Right lobe of liver (tissue), 6 donors: Measurements from ENCODE around the gene EEF2K. TPM values are rescaled to one million over a fixed set of nuclear protein-coding genes. Genes with fewer than 3 reads are reported as not detected.
A peak's percentile ranks its signal among the peaks of the same experiment; 100 is the strongest.
"Not testable (repeated sequence)": the region's sequence is repeated elsewhere in the genome, so short reads cannot be mapped to it uniquely, and the experiment has no call there.

Source experiments
- ATAC-seq, 4 donors: fragments of 200-7000 bp; cut with Tn5 transposase; one replicate each; pipeline ENCODE4 v1.9.1; 2020; ENCODE audit warnings: mild to moderate bottlenecking in 4 of 4, moderate library complexity in 4 of 4
- DNase-seq, 3 donors: peaks; one replicate each; pipeline ENCODE4 v3.0.0-alpha.2; 2020
- H3K27ac ChIP-seq, 3 donors: fragments of 200-600 bp; one replicate each; pipeline ENCODE4 v1.8.0; 2022
- H3K27me3 ChIP-seq, 2 donors: fragments of 200-600 bp; one replicate each; pipeline ENCODE4 v1.8.0; 2022
- H3K36me3 ChIP-seq, 4 donors: fragments of 200-600 bp; sonication (generic) in 1 of 4; one replicate each; pipeline versions ENCODE4 v1.5.1 to v1.8.0; 2017 to 2022; ENCODE audit warnings: control low read depth in 1 of 4
- H3K4me1 ChIP-seq, 4 donors: fragments of 200-600 bp; sonication (generic) in 1 of 4; one replicate each; pipeline versions ENCODE4 v1.5.1 to v1.8.0; 2017 to 2022; ENCODE audit warnings: control low read depth in 1 of 4
- H3K4me3 ChIP-seq, 3 donors: fragments of 200-600 bp; one replicate each; pipeline ENCODE4 v1.8.0; 2022
- H3K9me3 ChIP-seq, 4 donors: fragments of 200-600 bp; sonication (generic) in 1 of 4; one replicate each; pipeline versions ENCODE4 v1.5.1 to v1.8.0; 2017 to 2022; ENCODE audit warnings: control low read depth in 1 of 4
- POLR2A ChIP-seq: fragments of 450-650 bp; IDR thresholded peaks from one replicate; pipeline ENCODE4 v1.6.1; 2017; ENCODE audit warnings: antibody characterized with exemption, mild to moderate bottlenecking
- WGBS: methylation state at CpG from one replicate; pipeline ENCODE4 v1.1.6; 2018; ENCODE audit warnings: low coverage, low lambda C conversion rate; ENCODE audit not compliant: insufficient coverage; ENCODE audit errors: missing lambda C conversion rate; 5-methylcytosine and 5-hydroxymethylcytosine counted together
- intact Hi-C, 2 donors: fragments of 100-400 bp; cut with DNase I; formaldehyde crosslinking; loops; one replicate each; pipeline versions ENCODE4 v1.11.2 to v1.14.1; 2022
- total RNA-seq, 6 experiments: library from RNA; depleted of rRNA in 2 of 6; stranded (reverse); fragments of >200 nt in 2 of 6; fragmentation: NEBNext Ultra II Directional in 3 of 6; extraction: Animal tissue kit (Norgen Biotek cat#: 25700) in 3 of 6; gene quantifications; one replicate each; pipeline versions ENCODE4 v1.1.0 to v1.2.4, GENCODE V29; 2016 to 2023
- TF ChIP-seq, protein P1 (sequence below), 4 donors: fragments of 200-600 bp in 3 of 4; fragments of 450-650 bp in 1 of 4; IDR thresholded peaks; one replicate each; pipeline versions ENCODE4 v1.5.1 to v1.8.0; 2016 to 2022; ENCODE audit warnings: antibody characterized with exemption in 4 of 4, mild to moderate bottlenecking in 2 of 4
- donor health status: DM: no; HTN: yes; CAD: no.
- donor health status: DM: no; HTN: no; CAD: no.
- donor health status: DM: no; HTN: no; CAD: no.
- donor health status: DM: no; HTN: yes; CAD: no.
- donor health status: DM: no; HTN: yes; CAD: no.

Gene EEF2K
- total RNA-seq, 6 experiments from 2014 or later = 10.0 to 17.5 (median 11.5) TPM

DNA sequence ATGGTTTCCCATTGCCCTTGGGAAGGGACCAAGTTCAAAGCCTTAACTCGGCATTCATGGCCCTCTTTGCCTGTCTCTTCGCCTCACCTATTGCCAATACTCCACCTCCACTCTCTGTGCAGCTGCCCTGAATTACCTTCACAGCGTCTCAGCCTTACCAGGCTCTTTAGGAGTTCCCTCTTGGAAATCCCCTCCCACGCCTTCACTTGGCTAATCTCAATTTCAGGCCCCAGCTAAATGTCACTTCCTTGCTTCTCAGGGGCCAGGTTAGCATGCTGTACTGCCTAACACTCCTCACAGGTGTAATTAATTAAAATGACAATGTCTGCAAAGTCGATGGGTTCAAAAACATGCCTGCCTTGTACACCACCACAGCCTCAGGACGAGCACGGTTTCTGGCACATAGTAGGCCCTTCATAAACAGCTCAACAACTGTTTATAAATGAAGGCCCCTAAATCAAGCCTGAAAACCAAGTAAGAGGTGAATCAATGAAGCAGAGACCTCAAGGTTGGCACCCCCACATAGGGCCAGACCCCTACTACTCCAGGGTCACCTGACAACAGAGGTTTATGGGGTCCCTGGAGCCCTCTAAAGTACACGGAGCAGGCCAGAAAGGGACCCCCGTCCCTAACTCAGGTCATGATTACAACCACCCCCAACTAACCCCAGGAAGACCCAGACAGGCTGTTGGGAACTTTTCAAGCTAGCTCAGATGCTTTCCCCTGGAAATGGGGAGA, 11.2 kb upstream of the EEF2K start:
- intact Hi-C loops = no loop called here
- WGBS = 81% methylated on average over 9 of the region's 9 CpGs

DNA sequence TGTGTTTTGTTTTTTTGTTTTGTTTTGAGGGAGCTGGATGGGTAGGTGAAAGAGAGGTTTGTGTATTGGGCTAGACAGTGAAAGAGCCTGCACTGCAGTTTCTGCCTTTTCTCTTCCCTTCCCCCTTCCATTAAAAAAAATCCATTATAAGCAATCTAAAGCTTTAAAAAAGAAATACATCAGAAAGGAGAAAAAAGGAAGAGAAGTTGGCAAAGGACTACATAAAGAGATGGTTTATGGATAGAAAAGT, 10.7 kb upstream of the EEF2K start:
- intact Hi-C loops = no loop called here
- H3K9me3 ChIP-seq = no peaks in the 10 kb centered on the region
- peaks cover 0 to 14% (median 3%) of the 10 kb centered on the region in 4 donors for H3K4me1 ChIP-seq
- TF ChIP-seq POLR2A = no peak
- TF ChIP-seq, protein P1, sequence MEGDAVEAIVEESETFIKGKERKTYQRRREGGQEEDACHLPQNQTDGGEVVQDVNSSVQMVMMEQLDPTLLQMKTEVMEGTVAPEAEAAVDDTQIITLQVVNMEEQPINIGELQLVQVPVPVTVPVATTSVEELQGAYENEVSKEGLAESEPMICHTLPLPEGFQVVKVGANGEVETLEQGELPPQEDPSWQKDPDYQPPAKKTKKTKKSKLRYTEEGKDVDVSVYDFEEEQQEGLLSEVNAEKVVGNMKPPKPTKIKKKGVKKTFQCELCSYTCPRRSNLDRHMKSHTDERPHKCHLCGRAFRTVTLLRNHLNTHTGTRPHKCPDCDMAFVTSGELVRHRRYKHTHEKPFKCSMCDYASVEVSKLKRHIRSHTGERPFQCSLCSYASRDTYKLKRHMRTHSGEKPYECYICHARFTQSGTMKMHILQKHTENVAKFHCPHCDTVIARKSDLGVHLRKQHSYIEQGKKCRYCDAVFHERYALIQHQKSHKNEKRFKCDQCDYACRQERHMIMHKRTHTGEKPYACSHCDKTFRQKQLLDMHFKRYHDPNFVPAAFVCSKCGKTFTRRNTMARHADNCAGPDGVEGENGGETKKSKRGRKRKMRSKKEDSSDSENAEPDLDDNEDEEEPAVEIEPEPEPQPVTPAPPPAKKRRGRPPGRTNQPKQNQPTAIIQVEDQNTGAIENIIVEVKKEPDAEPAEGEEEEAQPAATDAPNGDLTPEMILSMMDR (IDR thresholded peaks at IDR 0.05) = no peak
- no peaks in the 10 kb centered on the region for H3K27me3 ChIP-seq
- no peaks in the 10 kb centered on the region for H3K36me3 ChIP-seq
- DNase-seq (no peak), ATAC-seq (no peak)
- peak overlapping the region; percentile 52 to 76 (median 54) for H3K27ac ChIP-seq
- peak overlapping the region in 2 of 3 donors; percentile 59 to 63 for H3K4me3 ChIP-seq

More for the DNA sequence above, 11.2 kb upstream of the EEF2K start:
- H3K27ac ChIP-seq = peak overlapping the region in 2 of 3 donors; percentile 54 to 76
- peaks cover 0 to 14% (median 4%) of the 10 kb centered on the region in 4 donors for H3K4me1 ChIP-seq
- H3K4me3 ChIP-seq = no peak overlapping the region
- DNase-seq (no peak), ATAC-seq (no peak)
- H3K36me3 ChIP-seq = no peaks in the 10 kb centered on the region
- no peaks in the 10 kb centered on the region for H3K9me3 ChIP-seq
- no peak for TF ChIP-seq POLR2A
- no peaks in the 10 kb centered on the region for H3K27me3 ChIP-seq

DNA sequence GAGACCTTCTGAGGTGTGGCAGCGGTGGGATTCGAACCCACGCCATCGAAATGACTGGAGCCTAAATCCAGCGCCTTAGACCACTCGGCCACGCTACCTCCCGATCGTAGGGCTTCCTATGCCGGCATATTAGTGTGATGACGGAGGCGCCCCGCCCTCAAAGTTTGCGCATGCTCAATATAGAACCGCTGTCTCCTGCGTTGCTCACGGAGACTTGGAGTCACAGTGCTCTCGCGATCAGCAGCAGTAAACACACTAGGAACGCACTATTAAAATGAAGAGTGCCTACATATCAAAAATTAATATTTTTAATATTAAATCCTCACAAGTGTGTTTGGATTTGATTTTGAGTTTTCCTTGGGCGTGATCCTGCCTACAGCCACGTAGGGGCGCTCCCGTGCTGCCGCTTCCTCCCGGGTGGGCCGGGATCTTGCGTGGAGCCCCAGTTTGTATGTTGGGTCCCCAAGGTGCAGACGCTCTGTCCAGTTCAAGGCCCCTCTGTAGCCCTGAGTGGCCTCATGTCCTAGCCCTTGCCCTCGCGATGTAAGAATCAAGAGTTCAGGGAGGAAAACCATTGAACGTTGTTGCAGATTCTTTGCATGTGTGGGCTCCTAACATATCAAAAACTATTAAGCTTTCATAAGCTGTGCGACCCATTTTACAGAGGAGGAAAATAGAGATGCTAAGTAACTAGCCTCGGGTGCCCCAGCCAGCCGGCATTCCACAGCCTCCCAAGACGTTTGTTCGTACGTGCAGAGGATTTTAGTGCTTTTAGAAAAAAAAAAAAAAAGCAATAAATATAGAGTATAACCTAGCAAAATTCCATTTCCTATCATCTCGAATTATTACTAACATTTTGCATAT, 10.2 kb upstream of the EEF2K start:
- Histone ChIP-seq H3K27ac (peak overlapping the region; percentile 52 to 76 (median 54)), H3K27me3 (no peaks in the 10 kb centered on the region), H3K4me3 (peak overlapping the region; percentile 37 to 63 (median 59)), H3K9me3 (no peaks in the 10 kb centered on the region), H3K4me1 (peaks cover 0 to 14% (median 3%) of the 10 kb centered on the region in 4 donors), H3K36me3 (no peaks in the 10 kb centered on the region)
- ATAC-seq (peak; percentile 31 to 54 (median 38)), DNase-seq (peak; percentile 87 to 91 (median 89))
- TF ChIP-seq, protein P1 (IDR thresholded peaks at IDR 0.05) = peak; percentile 86 to 98 (median 95)
- TF ChIP-seq POLR2A = no peak
- 3% methylated on average over 39 of the region's 39 CpGs for WGBS
- intact Hi-C loops = no loop called here

GRCh38 chr16:22196559-22197168, 9.4 kb upstream of the EEF2K start:
- H3K9me3 ChIP-seq, intact Hi-C loops, H3K36me3 ChIP-seq, H3K27ac ChIP-seq, DNase-seq, ATAC-seq, H3K27me3 ChIP-seq: not testable (repeated sequence)
- Histone ChIP-seq H3K4me1 (peaks cover 0 to 14% (median 3%) of the 10 kb centered on the region in 4 donors), H3K4me3 (peak overlapping the region in 2 of 3 donors; percentile 59 to 63)
- 34% methylated on average over 18 of the region's 20 CpGs for WGBS

DNA sequence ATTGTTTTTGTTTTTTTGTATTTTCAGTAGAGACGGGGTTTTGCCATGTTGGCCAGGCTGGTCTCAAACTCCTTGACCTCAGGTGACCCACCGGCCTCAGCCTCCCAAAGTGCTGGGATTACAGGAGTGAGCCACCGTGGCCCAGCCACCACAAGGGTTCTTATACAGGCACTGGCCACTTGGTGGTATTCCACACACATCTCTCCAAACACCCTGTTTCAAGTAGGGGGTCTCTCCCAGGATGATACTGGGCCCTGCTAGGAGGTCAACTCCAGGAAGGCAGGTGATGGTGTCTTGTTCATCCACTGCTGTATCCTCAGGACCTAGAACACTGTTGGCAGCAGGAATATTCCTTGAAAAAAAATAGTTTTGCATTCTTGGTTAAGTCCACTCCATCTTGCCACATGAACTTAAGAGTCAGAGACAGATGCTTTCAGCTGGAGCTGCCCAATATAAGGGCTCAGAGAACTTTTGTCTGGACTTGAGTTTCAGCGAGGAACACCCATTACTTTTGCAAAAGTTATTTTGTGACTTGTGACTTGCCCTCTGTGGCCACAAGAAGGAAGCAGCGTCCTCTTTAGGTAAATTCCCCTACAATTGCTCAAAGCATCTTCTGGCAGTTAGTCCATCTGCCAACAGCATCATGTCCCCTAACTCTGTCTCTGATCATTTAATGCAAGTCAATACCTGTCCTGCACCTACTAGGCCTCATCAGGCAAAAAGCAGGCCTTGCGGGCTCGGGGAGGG, 7.4 kb upstream of the EEF2K start:
- Histone ChIP-seq H3K27ac (peak overlapping the region in 2 of 3 donors; percentile 21 to 65), H3K36me3 (no peaks in the 10 kb centered on the region), H3K4me1 (peaks cover 0 to 3% (median 0%) of the 10 kb centered on the region in 4 donors), H3K27me3 (no peaks in the 10 kb centered on the region), H3K4me3 (no peak overlapping the region), H3K9me3 (no peaks in the 10 kb centered on the region)
- TF ChIP-seq, protein P1 (IDR thresholded peaks at IDR 0.05) = no peak
- TF ChIP-seq POLR2A = no peak
- intact Hi-C loops = no loop called here
- 63% methylated on average over 2 of the region's 7 CpGs for WGBS
- ATAC-seq (no peak), DNase-seq (no peak)
